22Rv1 (cell line): Measurements from ENCODE around the gene SKAP2.

Experiments used
- H3K27ac ChIP-seq: fragments of 450-650 bp; 2 replicates; pipeline ENCODE4 v1.5.1; 2017
- CTCF ChIP-seq: fragments of 450-650 bp; IDR thresholded peaks from 2 replicates; pipeline ENCODE4 v1.5.1; 2017; ENCODE audit warnings: mild to moderate bottlenecking
- ZFX ChIP-seq: fragments of 450-650 bp; IDR thresholded peaks from 2 replicates; pipeline ENCODE4 v1.6.1; 2017; ENCODE audit warnings: antibody characterized with exemption, borderline replicate concordance

Gene SKAP2

GRCh38 chr7:26658389-26659084 lies 205.9 kb downstream of the SKAP2 start:
- TF ChIP-seq CTCF (no peak), ZFX (no peak)
- H3K27ac ChIP-seq, result no peak overlapping the region

GRCh38 chr7:26657686-26658388 lies 206.6 kb downstream of the SKAP2 start:
- H3K27ac ChIP-seq, result no peak overlapping the region
- TF ChIP-seq CTCF (no peak), ZFX (no peak)

GRCh38 chr7:26657206-26657641 lies 207.2 kb downstream of the SKAP2 start:
- TF ChIP-seq ZFX (no peak), CTCF (no peak)
- H3K27ac ChIP-seq, result no peak overlapping the region

GRCh38 chr7:26656735-26657134 lies 207.7 kb downstream of the SKAP2 start:
- H3K27ac ChIP-seq, result no peak overlapping the region
- TF ChIP-seq ZFX (no peak), CTCF (no peak)

- no peak for TF ChIP-seq CTCF
- no peak for TF ChIP-seq ZFX
- H3K27ac ChIP-seq, result no peak overlapping the region
Measured at GRCh38 chr7:26655781-26656180, 208.6 kb downstream of the SKAP2 start.

GRCh38 chr7:26653430-26654399 lies 210.7 kb downstream of the SKAP2 start:
- H3K27ac ChIP-seq, result no peak overlapping the region
- TF ChIP-seq ZFX (no peak), CTCF (no peak)
